Common myeloid progenitor, CD34-positive (primary cell): ENCODE measurements around the gene ERGIC1.

Experiments
- CTCF ChIA-PET: fragments of 350-600 bp; sonication (Branson Sonifier 250); formaldehyde crosslinking; loops from one replicate; lab custom pipeline; 2021; ENCODE audit warnings: antibody characterized with exemption; lab: Charles Lee
- POLR2A ChIA-PET: fragments of 350-600 bp; sonication (Branson Sonifier 250); formaldehyde crosslinking; loops from one replicate; lab custom pipeline; 2021; ENCODE audit warnings: antibody characterized with exemption; lab: Charles Lee
- DNase-seq, 3 donors: peaks; one replicate each; pipeline versions ENCODE4 v3.0.0 to v3.0.0-alpha.2; 2013
- H3K27ac ChIP-seq, 2 experiments: 1 replicate in 1 of 2; 2 replicates in 1 of 2; pipeline ENCODE4 v1.7.0; 2013; ENCODE audit warnings: inconsistent platforms in 2 of 2, low read length in 2 of 2, mild to moderate bottlenecking in 2 of 2, low read depth in 1 of 2, moderate library complexity in 1 of 2; ENCODE audit not compliant: severe bottlenecking in 2 of 2, insufficient read depth in 1 of 2, poor library complexity in 1 of 2
- H3K27me3 ChIP-seq, 5 experiments: replicated peaks in 2 of 5; 1 replicate in 3 of 5; 2 replicates in 2 of 5; pipeline versions ENCODE4 v1.6.1 to v1.7.0; 2013; ENCODE audit warnings: low read length in 4 of 5, mild to moderate bottlenecking in 2 of 5, moderate library complexity in 2 of 5, inconsistent platforms in 1 of 5; ENCODE audit not compliant: insufficient read depth in 5 of 5, control insufficient read depth in 4 of 5
- H3K36me3 ChIP-seq, 4 experiments: 1 replicate in 2 of 4; 2 replicates in 2 of 4; pipeline versions ENCODE4 v1.6.1 to v1.7.0; 2013; ENCODE audit warnings: low read length in 3 of 4, control low read depth in 1 of 4, mild to moderate bottlenecking in 1 of 4; ENCODE audit not compliant: control insufficient read depth in 4 of 4, insufficient read depth in 4 of 4
- H3K4me1 ChIP-seq, 4 experiments: 1 replicate in 3 of 4; 2 replicates in 1 of 4; pipeline versions ENCODE4 v1.6.1 to v1.7.1; 2013; ENCODE audit warnings: low read length in 3 of 4, mild to moderate bottlenecking in 3 of 4, control low read depth in 1 of 4, inconsistent platforms in 1 of 4, moderate library complexity in 1 of 4; ENCODE audit not compliant: control insufficient read depth in 4 of 4, insufficient read depth in 4 of 4; ENCODE audit errors: control extremely low read depth in 1 of 4
- H3K4me3 ChIP-seq, 7 experiments: 1 replicate in 4 of 7; 2 replicates in 3 of 7; pipeline versions ENCODE4 v1.5.1 to v1.7.0; 2013; ENCODE audit warnings: mild to moderate bottlenecking in 7 of 7, low read length in 6 of 7, moderate library complexity in 6 of 7, inconsistent platforms in 2 of 7, low read depth in 2 of 7, control low read depth in 1 of 7; ENCODE audit not compliant: insufficient read depth in 4 of 7, control insufficient read depth in 1 of 7; ENCODE audit errors: extremely low read depth in 1 of 7
- H3K9me3 ChIP-seq, 5 experiments: 1 replicate in 4 of 5; 2 replicates in 1 of 5; pipeline versions ENCODE4 v1.6.1 to v1.7.1; 2013; ENCODE audit warnings: low read length in 4 of 5, mild to moderate bottlenecking in 2 of 5, inconsistent platforms in 1 of 5, low read depth in 1 of 5, moderate library complexity in 1 of 5; ENCODE audit not compliant: control insufficient read depth in 4 of 5, insufficient read depth in 2 of 5; ENCODE audit errors: control extremely low read depth in 1 of 5
- WGBS: methylation state at CpG from one replicate; pipeline ENCODE4 v1.1.5; 2013; ENCODE audit not compliant: insufficient coverage; 5-methylcytosine and 5-hydroxymethylcytosine counted together

The ERGIC1 gene

GRCh38 chr5:172839669-172840431, 5.8 kb downstream of the ERGIC1 start:
- no peaks in the 10 kb centered on the region for H3K9me3 ChIP-seq

GRCh38 chr5:172840432-172841154, 6.5 kb downstream of the ERGIC1 start:
- POLR2A ChIA-PET = interaction anchor here (1.6 kb wide), 1 partner anchor 70 kb away, joined by 5 read pairs; the partner anchor contains the start of gene DUSP1
- Histone ChIP-seq H3K9me3 (no peaks in the 10 kb centered on the region), H3K27ac (peak overlapping the region; percentile 15 to 18), H3K4me3 (no peak overlapping the region), H3K27me3 (no peaks in the 10 kb centered on the region), H3K4me1 (peaks cover 10 to 95% (median 71%) of the 10 kb centered on the region in 4 experiments), H3K36me3 (peaks cover 0 to 37% (median 9%) of the 10 kb centered on the region in 4 experiments)
- no peak for DNase-seq
- 87% methylated on average over 12 of the region's 12 CpGs for WGBS
- CTCF ChIA-PET = interaction anchor here (0.6 to 8.0 kb wide), 8 partner anchors 9 to 997 kb away, joined by 3 to 66 read pairs (median 4); partner anchors contain the start of gene DUSP1

More at GRCh38 chr5:172839669-172840431, 5.8 kb downstream of the ERGIC1 start:
- Histone ChIP-seq H3K36me3 (peaks cover 0 to 37% (median 9%) of the 10 kb centered on the region in 4 experiments), H3K4me3 (peak overlapping the region in 1 of 7 experiments; percentile 23), H3K4me1 (peaks cover 14 to 95% (median 71%) of the 10 kb centered on the region in 4 experiments), H3K27me3 (no peaks in the 10 kb centered on the region), H3K27ac (no peak overlapping the region)
- 93% methylated on average over 11 of the region's 13 CpGs for WGBS
- ChIA-PET CTCF (interaction anchor here (0.6 to 8.0 kb wide), 7 partner anchors 9 to 128 kb away, joined by 3 to 66 read pairs (median 4); partner anchors contain the start of gene DUSP1), POLR2A (interaction anchor here (0.6 to 2.1 kb wide), 3 partner anchors 11 to 68 kb away, joined by 3 to 12 read pairs (median 4); partner anchors contain the start of gene DUSP1)
- no peak for DNase-seq

- H3K9me3 ChIP-seq = no peaks in the 10 kb centered on the region
- WGBS = 49% methylated on average over 5 of the region's 6 CpGs
- ChIA-PET POLR2A (interaction anchor here (0.5 to 1.6 kb wide), 2 partner anchors 60 to 71 kb away, joined by 3 to 5 read pairs; partner anchors contain the start of gene DUSP1), CTCF (interaction anchor here (0.6 to 8.0 kb wide), 6 partner anchors 8 to 997 kb away, joined by 3 to 66 read pairs (median 4); partner anchors contain the start of gene DUSP1)
- no peaks in the 10 kb centered on the region for H3K27me3 ChIP-seq
- peak overlapping the region in 1 of 2 experiments; percentile 15 for H3K27ac ChIP-seq
- peaks cover 9 to 95% (median 71%) of the 10 kb centered on the region in 4 experiments for H3K4me1 ChIP-seq
- H3K36me3 ChIP-seq = peaks cover 0 to 37% (median 9%) of the 10 kb centered on the region in 4 experiments
- H3K4me3 ChIP-seq = no peak overlapping the region
- DNase-seq = peak in 1 of 3 donors; percentile 26
Measured at GRCh38 chr5:172841256-172841655, 7.2 kb downstream of the ERGIC1 start.

GRCh38 chr5:172843825-172844576, 9.9 kb downstream of the ERGIC1 start:
- peak overlapping the region; percentile 47 to 78 for H3K27ac ChIP-seq
- H3K27me3 ChIP-seq = no peaks in the 10 kb centered on the region
- no peaks in the 10 kb centered on the region for H3K9me3 ChIP-seq
- CTCF ChIA-PET = interaction anchor here (0.9 to 1.9 kb wide), 5 partner anchors 20 to 130 kb away, joined by 3 to 6 read pairs (median 4); partner anchors contain the start of gene DUSP1
- POLR2A ChIA-PET = interaction anchor here (2.3 kb wide), 1 partner anchor 73 kb away, joined by 10 read pairs; the partner anchor contains the start of gene DUSP1
- WGBS = 93% methylated on average over 13 of the region's 18 CpGs
- H3K4me1 ChIP-seq = peaks cover 2 to 96% (median 68%) of the 10 kb centered on the region in 4 experiments
- peak overlapping the region in 1 of 7 experiments; percentile 26 for H3K4me3 ChIP-seq
- DNase-seq = no peak
- H3K36me3 ChIP-seq = peaks cover 0 to 40% (median 9%) of the 10 kb centered on the region in 4 experiments

GRCh38 chr5:172844577-172844838, 10.5 kb downstream of the ERGIC1 start:
- POLR2A ChIA-PET = interaction anchor here (1.1 to 2.3 kb wide), 2 partner anchors 16 to 74 kb away, joined by 3 to 10 read pairs; partner anchors contain the start of gene DUSP1
- peak overlapping the region; percentile 47 to 78 for H3K27ac ChIP-seq
- no peak for DNase-seq
- H3K27me3 ChIP-seq = no peaks in the 10 kb centered on the region
- WGBS = 90% methylated on average over 2 of the region's 2 CpGs
- H3K36me3 ChIP-seq = peaks cover 0 to 37% (median 7%) of the 10 kb centered on the region in 4 experiments
- CTCF ChIA-PET = interaction anchor here (1.0 to 3.4 kb wide), 5 partner anchors 67 to 137 kb away, joined by 3 to 11 read pairs (median 5); partner anchors contain the start of gene DUSP1
- peaks cover 7 to 97% (median 73%) of the 10 kb centered on the region in 4 experiments for H3K4me1 ChIP-seq
- H3K9me3 ChIP-seq = no peaks in the 10 kb centered on the region
- H3K4me3 ChIP-seq = peak overlapping the region in 2 of 7 experiments; percentile 22 to 26

- Histone ChIP-seq H3K9me3 (no peaks in the 10 kb centered on the region), H3K4me1 (peaks cover 8 to 97% (median 75%) of the 10 kb centered on the region in 4 experiments), H3K36me3 (peaks cover 0 to 34% (median 4%) of the 10 kb centered on the region in 4 experiments), H3K27ac (peak overlapping the region; percentile 47 to 78), H3K27me3 (no peaks in the 10 kb centered on the region), H3K4me3 (peak overlapping the region in 3 of 7 experiments; percentile 20 to 26 (median 22))
- DNase-seq = peak in 2 of 3 donors; percentile 70 to 84
- POLR2A ChIA-PET = interaction anchor here (0.8 to 2.3 kb wide), 3 partner anchors 16 to 130 kb away, joined by 3 to 10 read pairs (median 4); partner anchors contain the start of gene DUSP1
- 2% methylated on average over 6 of the region's 7 CpGs for WGBS
- CTCF ChIA-PET = interaction anchor here (1.0 to 3.4 kb wide), 5 partner anchors 10 to 138 kb away, joined by 3 to 11 read pairs (median 6); partner anchors contain the start of gene DUSP1
Measured at GRCh38 chr5:172845154-172845553, 11.1 kb downstream of the ERGIC1 start.
